SHP77 treated with DMSO at 0.1 percent for 48 hours (cell line): ENCODE data around the gene ZBTB1.
"Not testable (repeated sequence)": the region's sequence is repeated elsewhere in the genome, so short reads cannot be mapped to it uniquely, and the experiment has no call there.

Source experiments
- DNase-seq: peaks from one replicate; lab custom pipeline; 2025; lab: John Stamatoyannopoulos, UW

Gene ZBTB1

GRCh38 chr14:64496764-64497163 lies 7.8 kb upstream of the ZBTB1 start:
- DNase-seq: no peak

- DNase-seq: no peak
These were observed 4.5 kb upstream of the ZBTB1 start for GRCh38 chr14:64500088-64500487.

- DNase-seq: no peak
These were observed 3.0 kb upstream of the ZBTB1 start for GRCh38 chr14:64501411-64502171.

GRCh38 chr14:64502456-64502855 lies 2.1 kb upstream of the ZBTB1 start:
- no peak for DNase-seq

GRCh38 chr14:64502887-64503433 lies 1.6 kb upstream of the ZBTB1 start:
- DNase-seq: no peak

- DNase-seq: peak; percentile 82
These were observed 898 bp upstream of the ZBTB1 start, which contains the start of gene ZBTB25 for GRCh38 chr14:64503434-64504309. Gene ZBTB25 (minus strand): TSS chr14:64503838. CDS start chr14:64490533, 13,305 bp downstream.

GRCh38 chr14:64504897-64505794 lies 576 bp downstream of the ZBTB1 start:
- DNase-seq: peak; percentile 3

GRCh38 chr14:64506721-64507120 lies 2.2 kb downstream of the ZBTB1 start:
- DNase-seq: no peak

- DNase-seq: no peak
These were observed 3.0 kb downstream of the ZBTB1 start for GRCh38 chr14:64507376-64508156.

- DNase-seq: no peak
These were observed 3.7 kb downstream of the ZBTB1 start for GRCh38 chr14:64508215-64508776.

GRCh38 chr14:64509036-64509435 lies 4.5 kb downstream of the ZBTB1 start:
- DNase-seq: no peak

GRCh38 chr14:64510825-64511671 lies 6.5 kb downstream of the ZBTB1 start:
- DNase-seq: peak; percentile 26

GRCh38 chr14:64513271-64513670 lies 8.7 kb downstream of the ZBTB1 start:
- no peak for DNase-seq

- no peak for DNase-seq
These were observed 10.5 kb downstream of the ZBTB1 start for GRCh38 chr14:64515053-64515452.

GRCh38 chr14:64516969-64517368 lies 12.4 kb downstream of the ZBTB1 start:
- DNase-seq: no peak

GRCh38 chr14:64517667-64518066 lies 13.1 kb downstream of the ZBTB1 start:
- DNase-seq: not testable (repeated sequence)

GRCh38 chr14:64518229-64518628 lies 13.7 kb downstream of the ZBTB1 start:
- no peak for DNase-seq

- no peak for DNase-seq
These were observed 16.1 kb downstream of the ZBTB1 start for GRCh38 chr14:64520699-64521098.

- DNase-seq: no peak
These were observed 18.2 kb downstream of the ZBTB1 start for GRCh38 chr14:64522591-64523355.
